ENCODE data around the gene PPP1R2.

DNA sequence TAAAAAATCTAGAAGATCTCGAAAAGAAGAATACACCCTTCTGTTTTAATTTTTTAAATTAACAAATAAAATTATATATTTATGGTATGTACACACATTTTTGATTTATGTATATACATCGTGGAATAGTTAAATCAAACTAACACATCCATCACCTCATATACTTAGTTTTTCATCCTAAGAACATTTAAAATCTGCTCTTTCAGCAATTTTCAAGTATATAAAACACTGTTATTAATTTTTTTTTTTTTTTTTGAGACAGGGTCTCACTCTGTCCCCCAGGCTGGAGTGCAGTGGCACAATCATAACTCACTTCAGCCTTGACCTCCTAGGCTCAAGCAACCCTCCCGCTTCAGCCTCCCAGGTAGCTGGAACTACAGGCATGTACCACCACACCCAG, 67.5 kb downstream of the PPP1R2 start:
- no peak for TF ChIP-seq PAX8 (CRISPR knock-in tag; IDR thresholded peaks at IDR 0.05; ENCODE audit: borderline replicate concordance)
- TF ChIP-seq ZBTB20 (CRISPR knock-in tag; IDR thresholded peaks at IDR 0.05; ENCODE audit: borderline replicate concordance, low read depth), result no peak
- no peak for TF ChIP-seq CTCF (CRISPR knock-in tag; IDR thresholded peaks at IDR 0.05)
- TF ChIP-seq HDAC6 (IDR thresholded peaks at IDR 0.05; ENCODE audit: low read depth, low read length), result no peak
- no peak for TF ChIP-seq ARNT (IDR thresholded peaks at IDR 0.05)
- TF ChIP-seq ZNF749 (CRISPR knock-in tag; IDR thresholded peaks at IDR 0.05; ENCODE audit: borderline replicate concordance), result no peak
- no peak for TF ChIP-seq KLF6 (CRISPR knock-in tag; IDR thresholded peaks at IDR 0.05)
- TF ChIP-seq ZNF280D (CRISPR knock-in tag; IDR thresholded peaks at IDR 0.05), result no peak
- TF ChIP-seq ZBTB7B (CRISPR knock-in tag; IDR thresholded peaks at IDR 0.05), result no peak
- peak; percentile 26 to 64; a peak in 3 of 4 replicates for TF ChIP-seq MAFK (conservative IDR thresholded peaks at IDR 0.05 in 1 of 2, IDR thresholded peaks at IDR 0.05 in 1 of 2; ENCODE audit: low read length in 2 of 2)
